Cardiac muscle cell (in vitro differentiated cells and primary cell): ENCODE measurements around the gene RGS7. TPM values are rescaled to one million over a fixed set of nuclear protein-coding genes. Genes with fewer than 3 reads are reported as not detected.

Source experiments
- DNase-seq, 2 donors: peaks; one replicate each; pipeline versions ENCODE4 v3.0.0 to v3.0.0-alpha.2; 2010 to 2017; ENCODE audit warnings: low read depth in 1 of 2, low spot score in 1 of 2
- H3K27ac ChIP-seq: fragments of 200-600 bp; sonication (generic); 2 replicates; pipeline ENCODE4 v1.5.1; 2016
- H3K27me3 ChIP-seq: fragments of 200-600 bp; sonication (generic); 2 replicates; pipeline ENCODE4 v1.6.0; 2016; ENCODE audit warnings: control low read depth
- H3K36me3 ChIP-seq: fragments of 200-600 bp; sonication (generic); 2 replicates; pipeline ENCODE4 v1.5.1; 2016; ENCODE audit warnings: control low read depth
- H3K4me1 ChIP-seq: fragments of 200-600 bp; sonication (generic); 2 replicates; pipeline ENCODE4 v1.8.1; 2017; ENCODE audit warnings: low read depth, mild to moderate bottlenecking, mixed run types
- H3K4me3 ChIP-seq: fragments of 200-600 bp; sonication (generic); 2 replicates; pipeline ENCODE4 v1.5.1; 2016; ENCODE audit warnings: mild to moderate bottlenecking
- H3K9me3 ChIP-seq: fragments of 200-600 bp; sonication (generic); 2 replicates; pipeline ENCODE4 v1.5.1; 2017; ENCODE audit warnings: low read depth, mild to moderate bottlenecking, control low read depth
- CTCF ChIP-seq: IDR thresholded peaks from 2 replicates; pipeline ENCODE4 v1.5.1; 2012; ENCODE audit warnings: low read depth, mild to moderate bottlenecking, low read length
- polyA plus RNA-seq: library from polyadenylated mRNA; unstranded; fragments of >200 nt; fragmentation: Nextera tagmentation; extraction: Ambion mirVana; gene quantifications from 2 replicates; pipeline ENCODE4 v1.2.1, GENCODE V29; 2016
- total RNA-seq: library from RNA; depleted of rRNA; stranded (reverse); fragments of >200 nt; gene quantifications from 2 replicates; pipeline ENCODE4 v1.2.3, GENCODE V29; 2016

RGS7 gene
- total and polyA plus RNA-seq, 2 experiments from 2014 or later, result not detected

- DNase-seq, result no peak
- no peaks in the 10 kb centered on the region for H3K36me3 ChIP-seq
- no peak for TF ChIP-seq CTCF
- no peaks in the 10 kb centered on the region for H3K9me3 ChIP-seq
- H3K27me3 ChIP-seq, result peaks cover 21% of the 10 kb centered on the region
- H3K4me3 ChIP-seq, result no peak overlapping the region
- H3K27ac ChIP-seq, result no peak overlapping the region
- no peaks in the 10 kb centered on the region for H3K4me1 ChIP-seq
Observed at GRCh38 chr1:241105147-241105546, 251.9 kb downstream of the RGS7 start.

GRCh38 chr1:241102664-241103063 is 254.3 kb downstream of the RGS7 start:
- H3K4me1 ChIP-seq, result no peaks in the 10 kb centered on the region
- TF ChIP-seq CTCF, result no peak
- H3K9me3 ChIP-seq, result no peaks in the 10 kb centered on the region
- H3K36me3 ChIP-seq, result no peaks in the 10 kb centered on the region
- DNase-seq, result no peak
- H3K4me3 ChIP-seq, result no peak overlapping the region
- H3K27me3 ChIP-seq, result peaks cover 12% of the 10 kb centered on the region
- H3K27ac ChIP-seq, result no peak overlapping the region

- H3K9me3 ChIP-seq, result no peaks in the 10 kb centered on the region
- peaks cover 12% of the 10 kb centered on the region for H3K27me3 ChIP-seq
- H3K36me3 ChIP-seq, result no peaks in the 10 kb centered on the region
- H3K4me1 ChIP-seq, result no peaks in the 10 kb centered on the region
- DNase-seq, result no peak
- H3K27ac ChIP-seq, result no peak overlapping the region
- no peak overlapping the region for H3K4me3 ChIP-seq
- TF ChIP-seq CTCF, result no peak
Observed at GRCh38 chr1:241101622-241102021, 255.4 kb downstream of the RGS7 start.

- no peak overlapping the region for H3K27ac ChIP-seq
- H3K4me1 ChIP-seq, result no peaks in the 10 kb centered on the region
- no peaks in the 10 kb centered on the region for H3K27me3 ChIP-seq
- TF ChIP-seq CTCF, result no peak
- H3K4me3 ChIP-seq, result no peak overlapping the region
- no peak for DNase-seq
- H3K36me3 ChIP-seq, result no peaks in the 10 kb centered on the region
- H3K9me3 ChIP-seq, result no peaks in the 10 kb centered on the region
Observed at GRCh38 chr1:241097479-241097878, 259.5 kb downstream of the RGS7 start.

GRCh38 chr1:241096982-241097381 is 260.0 kb downstream of the RGS7 start:
- H3K4me1 ChIP-seq, result no peaks in the 10 kb centered on the region
- TF ChIP-seq CTCF, result no peak
- no peak overlapping the region for H3K4me3 ChIP-seq
- H3K9me3 ChIP-seq, result no peaks in the 10 kb centered on the region
- no peaks in the 10 kb centered on the region for H3K27me3 ChIP-seq
- no peak for DNase-seq
- H3K36me3 ChIP-seq, result no peaks in the 10 kb centered on the region
- H3K27ac ChIP-seq, result no peak overlapping the region

- Histone ChIP-seq H3K4me1 (no peaks in the 10 kb centered on the region), H3K4me3 (no peak overlapping the region)
Observed at GRCh38 chr1:241095847-241096246, 261.2 kb downstream of the RGS7 start.

More at GRCh38 chr1:241095847-241096246, 261.2 kb downstream of the RGS7 start:
- TF ChIP-seq CTCF, result no peak
- H3K27me3 ChIP-seq, result no peaks in the 10 kb centered on the region
- DNase-seq, result no peak
- H3K36me3 ChIP-seq, result no peaks in the 10 kb centered on the region
- no peak overlapping the region for H3K27ac ChIP-seq
- no peaks in the 10 kb centered on the region for H3K9me3 ChIP-seq
